Epidermal melanocyte (primary cell): ENCODE results near the gene PARD3B.
A peak's percentile ranks its signal among the peaks of the same experiment; 100 is the strongest.

Source experiments
- DNase-seq: peaks from one replicate; pipeline ENCODE4 v3.0.0; 2011; ENCODE audit warnings: low spot score; ENCODE audit not compliant: insufficient read length

The PARD3B gene

DNA sequence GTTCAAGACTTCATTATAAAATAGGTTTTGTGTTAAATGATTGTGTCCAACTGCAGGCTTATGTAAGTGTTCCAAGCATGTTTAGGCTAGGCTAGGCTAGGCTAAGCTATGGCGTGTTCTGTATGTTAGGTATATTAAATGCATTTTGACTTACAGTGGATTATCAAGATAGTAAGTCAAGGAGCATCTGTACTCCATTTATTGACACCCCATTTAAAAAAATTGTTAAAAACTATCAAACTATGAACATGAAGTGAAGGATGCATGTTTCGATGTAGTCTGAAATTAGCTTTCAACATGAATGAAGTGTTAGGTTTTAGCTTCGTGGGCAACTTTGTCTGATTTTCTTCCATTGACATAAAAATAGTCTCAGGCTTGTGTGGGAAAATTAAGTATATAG is 290.5 kb downstream of the PARD3B start:
- no peak for DNase-seq

DNA sequence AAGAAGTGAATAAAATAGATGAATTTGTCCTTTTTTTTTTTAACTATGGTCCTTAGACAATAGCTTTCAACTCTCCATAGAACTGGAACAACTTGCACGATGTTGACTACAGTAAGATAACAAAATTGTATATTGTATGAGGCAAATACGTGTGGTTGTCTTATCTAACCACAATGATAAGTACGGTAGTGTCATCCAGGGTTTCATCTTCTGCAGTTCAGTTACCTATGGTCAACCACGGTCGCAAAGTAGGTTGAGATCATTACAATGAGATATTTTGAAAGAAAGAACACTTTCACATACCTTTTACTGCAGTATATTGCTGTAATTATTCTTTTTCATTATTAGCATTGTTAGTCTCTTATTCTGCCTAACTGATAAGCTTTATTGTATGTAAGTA is 295.2 kb downstream of the PARD3B start:
- no peak for DNase-seq

DNA sequence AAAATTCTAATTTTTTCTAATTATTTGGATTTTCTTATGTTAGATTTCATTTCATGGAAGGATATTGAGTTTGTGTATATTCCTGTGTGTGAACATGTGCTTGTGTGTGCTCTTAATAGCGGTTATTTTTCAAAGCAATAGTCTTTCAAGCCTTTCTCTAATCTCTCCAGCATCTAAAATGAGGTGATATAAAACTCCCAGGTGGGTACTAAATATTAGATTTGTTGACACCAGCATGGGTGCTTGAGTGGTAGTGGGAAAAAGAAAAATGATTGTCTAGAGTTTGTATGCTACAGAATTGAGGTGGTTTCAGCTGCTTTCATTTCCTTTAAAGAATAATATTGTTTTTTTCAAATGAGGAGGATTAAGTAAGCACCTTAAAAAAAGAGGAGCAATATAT is 296.8 kb downstream of the PARD3B start:
- no peak for DNase-seq

DNA sequence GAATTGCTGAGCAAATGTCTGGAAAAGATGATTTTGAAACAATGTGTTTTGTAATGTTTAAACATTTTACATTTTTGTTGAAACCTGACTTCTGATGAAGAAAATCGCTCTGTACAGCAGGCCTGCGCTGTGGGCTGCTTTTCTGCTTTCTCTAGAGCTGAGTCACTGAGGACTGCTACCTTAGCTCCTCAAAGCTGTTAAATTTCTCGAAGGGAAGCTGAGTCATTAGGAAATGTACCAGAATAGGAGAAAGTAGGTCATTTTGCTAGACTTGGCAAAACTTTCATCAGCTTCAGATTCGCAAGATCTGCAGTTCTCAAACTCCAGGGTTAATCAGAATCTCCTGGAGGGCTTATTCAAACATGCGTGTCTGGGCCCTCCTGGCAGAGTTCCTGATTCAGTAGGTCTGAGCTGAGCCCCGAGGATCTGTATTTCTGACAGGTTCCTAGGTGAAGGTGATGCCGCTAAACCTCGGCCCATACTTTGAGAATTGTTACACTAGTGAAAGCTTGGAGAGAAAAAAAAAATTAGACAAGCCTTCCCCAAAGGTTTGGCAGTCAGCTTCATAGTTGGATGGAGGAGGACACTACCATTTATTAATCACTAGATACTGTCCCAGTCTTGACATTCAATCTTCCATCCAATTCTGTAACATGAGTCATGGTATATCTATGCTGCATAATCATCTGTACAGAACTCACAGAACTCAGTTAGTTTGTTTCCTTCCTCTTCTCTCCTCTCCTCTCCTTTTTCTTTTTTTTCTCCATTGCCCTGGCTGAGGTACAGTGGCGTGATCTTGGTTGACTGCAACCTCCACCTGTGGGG is 297.6 kb downstream of the PARD3B start:
- peak; percentile 31 for DNase-seq

- no peak for DNase-seq
These were observed 301.2 kb downstream of the PARD3B start for GRCh38 chr2:204846471-204846870.

- DNase-seq: no peak
These were observed 304.6 kb downstream of the PARD3B start for GRCh38 chr2:204849892-204850291.

DNA sequence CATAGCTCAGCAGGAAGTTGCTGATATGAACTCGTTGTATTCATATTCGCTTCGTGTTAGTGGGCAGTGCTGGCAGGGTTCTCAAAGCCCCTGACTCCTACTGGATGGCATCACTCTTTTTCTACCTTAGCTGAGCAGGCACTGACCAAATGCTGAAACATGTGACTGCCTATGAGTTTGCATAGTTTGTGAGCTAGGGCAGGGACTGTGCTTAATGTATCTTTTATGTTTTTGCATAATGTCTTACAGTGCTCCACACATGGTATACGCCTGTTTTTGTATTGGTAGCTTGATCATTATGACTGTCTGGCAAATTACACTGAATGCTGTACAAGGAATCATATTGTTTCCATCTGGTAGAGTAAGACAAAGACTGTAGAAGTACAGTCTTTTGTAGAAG is 305.3 kb downstream of the PARD3B start:
- DNase-seq: no peak

DNA sequence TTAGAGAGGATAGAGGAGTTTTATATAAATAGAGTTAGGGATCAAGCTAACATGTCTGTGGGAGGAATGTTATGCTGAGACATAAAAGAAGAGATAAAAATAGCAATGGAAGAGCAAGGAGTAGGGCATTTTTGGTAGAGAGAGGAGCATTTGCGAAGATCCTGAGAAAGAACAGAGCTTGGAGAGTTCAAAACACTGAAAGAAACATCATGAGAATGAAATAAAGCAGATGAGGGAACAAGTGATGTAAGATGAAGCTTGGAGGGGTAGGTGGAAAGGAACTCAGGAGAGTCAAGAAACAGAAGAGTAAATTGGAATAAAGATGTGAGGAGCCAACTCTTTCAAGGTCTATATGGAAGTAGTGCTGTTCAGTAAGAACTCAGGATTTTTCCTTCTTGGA is 308.6 kb downstream of the PARD3B start:
- no peak for DNase-seq

DNA sequence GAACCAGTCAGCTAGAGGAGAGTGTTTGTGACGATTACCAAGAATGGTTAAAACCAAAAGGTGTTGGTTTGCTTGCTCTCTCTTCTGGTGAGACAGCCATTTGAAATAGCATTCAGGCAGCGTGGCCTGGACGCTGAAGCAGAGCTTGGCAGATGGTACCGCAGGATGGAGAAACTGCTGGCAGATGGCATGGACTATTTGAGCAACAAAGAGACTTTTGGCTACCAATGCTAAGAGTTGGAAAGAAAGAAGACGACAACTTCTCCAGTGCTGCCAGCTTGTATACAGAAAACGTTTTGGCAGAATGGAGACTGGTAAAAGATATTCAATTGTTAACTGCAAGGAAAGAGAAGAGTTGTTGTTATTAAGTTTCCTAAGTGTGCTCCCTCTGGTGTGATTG is 315.0 kb downstream of the PARD3B start:
- no peak for DNase-seq

DNA sequence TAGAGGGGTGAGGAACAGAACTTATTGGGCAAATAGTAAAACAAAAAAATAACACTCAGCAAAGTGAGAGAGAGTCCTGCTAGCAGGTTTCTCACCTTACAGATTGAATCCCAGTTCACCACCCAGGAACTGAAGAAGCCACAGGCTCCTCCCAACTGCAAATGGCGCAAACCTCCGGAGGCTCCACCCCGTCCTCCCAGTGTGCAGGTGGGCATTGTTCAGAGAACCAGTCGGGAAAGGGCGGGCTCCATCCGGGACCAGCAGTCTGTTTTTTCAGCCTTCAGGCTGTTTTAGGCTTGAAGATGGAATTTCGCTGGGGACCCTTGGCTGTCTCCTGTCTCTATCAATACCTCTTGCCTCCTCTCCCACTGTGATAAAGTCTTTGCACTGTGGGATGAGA is 317.5 kb downstream of the PARD3B start:
- no peak for DNase-seq

- DNase-seq: no peak
These were observed 318.1 kb downstream of the PARD3B start for GRCh38 chr2:204863336-204863735.

DNA sequence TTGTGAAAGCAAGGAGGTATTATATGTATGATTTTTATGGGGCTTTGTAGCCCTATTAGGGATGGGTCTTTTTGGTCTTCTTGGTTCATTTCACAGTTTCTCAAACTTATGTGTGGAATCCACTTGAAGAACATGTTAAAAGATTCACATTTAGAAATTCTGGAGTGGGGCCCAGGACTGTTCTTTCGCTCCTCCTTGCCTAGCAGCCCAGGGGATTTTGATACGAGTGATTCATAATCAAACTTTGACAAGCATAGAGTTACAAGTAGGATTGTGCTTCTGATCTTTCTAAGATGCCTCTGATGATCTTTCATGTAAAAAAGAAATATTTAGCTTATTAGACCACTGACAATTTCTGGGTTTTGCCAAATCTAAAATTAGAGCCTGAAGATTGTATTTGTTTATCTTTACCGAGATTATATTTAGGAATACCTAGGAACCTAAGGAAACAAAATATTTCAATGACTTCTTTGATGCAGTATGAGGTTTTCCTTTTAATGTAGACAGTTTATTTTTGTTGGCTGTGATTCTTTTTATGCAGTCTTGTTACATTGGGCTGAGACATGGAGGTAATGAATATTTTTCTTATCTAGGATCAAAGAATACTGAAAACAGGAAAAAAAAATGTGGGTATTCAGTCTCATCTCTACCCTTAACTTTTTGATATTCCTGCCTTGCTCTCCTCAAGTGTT is 324.0 kb downstream of the PARD3B start:
- DNase-seq: no peak

DNA sequence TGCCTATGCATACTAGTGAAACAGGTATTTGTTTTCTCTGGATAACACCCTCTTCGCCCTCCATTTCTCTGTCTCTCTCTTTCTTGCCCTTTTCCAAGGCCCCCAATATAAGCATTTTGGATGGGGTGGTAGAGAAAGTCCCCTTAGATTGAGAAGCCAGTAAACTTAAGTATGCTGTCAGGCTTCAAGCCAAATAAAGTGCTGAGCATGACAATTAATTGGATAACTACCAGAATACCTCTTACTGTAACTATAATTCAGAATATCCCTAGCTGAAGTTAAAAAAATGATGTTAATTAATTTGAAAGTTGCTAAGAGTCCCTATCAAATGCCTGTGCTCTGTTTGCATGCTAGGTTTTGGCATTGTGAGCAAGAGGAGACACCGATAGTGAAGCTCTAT is 324.8 kb downstream of the PARD3B start:
- DNase-seq: no peak

DNA sequence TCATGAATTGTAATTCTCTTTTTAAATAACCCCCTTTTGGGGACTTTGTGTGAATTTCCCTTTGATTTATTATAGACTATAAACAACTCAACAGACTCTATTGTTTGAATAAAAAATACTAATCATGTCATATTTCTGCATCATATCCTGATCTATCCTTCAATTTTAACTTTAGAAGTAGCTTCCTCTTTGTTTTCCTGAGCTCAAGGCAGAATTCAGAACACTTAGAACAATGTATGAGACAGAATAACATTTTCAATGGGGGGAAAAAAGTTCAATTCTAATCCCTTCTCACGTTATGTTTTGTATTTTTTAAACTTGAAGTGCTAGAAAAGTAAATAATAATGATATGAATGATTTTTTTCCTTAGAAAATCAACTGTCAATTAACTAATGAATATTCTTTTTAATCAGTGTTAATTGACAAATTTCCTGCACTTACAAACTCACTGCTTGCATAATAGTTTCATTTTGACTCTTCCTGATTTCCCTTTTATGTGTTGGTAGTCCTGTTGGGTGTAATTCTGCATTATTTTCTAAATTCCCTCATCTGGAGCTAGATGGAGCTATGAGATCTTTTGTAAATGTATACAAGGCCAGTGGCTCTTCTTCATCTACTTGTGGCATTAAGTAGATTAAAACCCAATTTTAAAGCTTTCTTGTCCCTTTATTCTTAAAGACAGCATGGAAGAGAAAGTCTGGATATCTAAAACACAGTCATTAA is 326.1 kb downstream of the PARD3B start:
- DNase-seq: no peak

DNA sequence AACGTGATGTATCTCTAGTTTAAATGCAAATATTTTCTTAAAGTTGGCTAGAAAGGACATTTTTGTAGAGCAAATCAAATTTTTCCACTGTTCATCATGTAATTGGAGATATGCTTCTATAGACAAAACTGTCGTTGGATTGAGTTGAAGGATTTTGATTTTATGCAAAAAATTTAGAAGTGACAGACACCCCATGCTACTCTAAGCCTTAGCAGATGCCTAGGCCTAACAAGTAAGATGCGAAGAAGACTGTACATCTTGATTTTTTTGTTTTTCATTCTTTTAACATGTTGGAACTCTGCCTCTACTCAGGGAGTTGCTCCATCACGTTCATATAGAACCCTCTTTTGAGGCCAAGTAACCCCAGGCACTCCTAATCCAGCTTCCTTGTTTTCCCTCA is 331.0 kb downstream of the PARD3B start:
- DNase-seq: no peak

DNA sequence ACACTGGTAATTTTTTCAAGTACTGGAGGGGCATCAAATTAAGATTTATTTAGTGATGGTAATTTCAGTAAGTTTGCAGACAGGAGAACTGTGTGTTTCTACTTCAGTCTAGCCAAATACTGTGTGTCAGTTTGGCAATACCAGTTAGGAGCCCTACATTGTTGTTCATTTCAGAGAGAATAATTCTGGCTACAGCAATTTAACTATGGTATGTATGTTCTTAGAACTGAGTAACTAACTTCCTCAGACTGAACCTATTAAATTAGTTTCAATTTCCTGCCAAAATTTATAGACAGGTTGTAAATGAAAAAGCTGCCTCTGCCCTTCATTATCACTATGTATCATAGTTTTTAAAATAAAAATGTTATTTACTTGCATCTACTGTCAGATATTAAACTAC is 332.4 kb downstream of the PARD3B start:
- DNase-seq: no peak

GRCh38 chr2:204880928-204881327 is 335.7 kb downstream of the PARD3B start:
- no peak for DNase-seq

- no peak for DNase-seq
These were observed 336.4 kb downstream of the PARD3B start for GRCh38 chr2:204881655-204882054.

GRCh38 chr2:204885747-204886146 is 340.5 kb downstream of the PARD3B start:
- no peak for DNase-seq

GRCh38 chr2:204886713-204887112 is 341.4 kb downstream of the PARD3B start:
- no peak for DNase-seq

DNA sequence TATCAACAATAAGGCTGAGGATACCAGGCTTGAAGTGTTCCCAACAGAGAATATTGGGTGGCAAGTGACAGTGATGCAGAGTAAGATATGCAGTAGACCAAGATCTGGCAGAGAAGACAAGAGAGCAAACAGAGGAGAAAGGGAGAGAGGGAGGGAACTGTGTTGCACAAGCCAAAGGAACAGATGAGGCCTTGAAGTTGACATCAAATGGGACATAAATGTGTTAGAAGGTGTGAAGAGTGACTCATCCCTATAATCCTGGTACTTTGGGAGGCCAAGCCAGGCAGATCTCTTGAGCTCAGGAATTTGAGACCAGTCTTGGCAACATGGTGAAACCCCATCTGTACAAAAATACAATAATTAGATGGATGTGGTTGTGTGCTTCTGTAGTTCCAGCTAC is 342.9 kb downstream of the PARD3B start:
- no peak for DNase-seq

DNA sequence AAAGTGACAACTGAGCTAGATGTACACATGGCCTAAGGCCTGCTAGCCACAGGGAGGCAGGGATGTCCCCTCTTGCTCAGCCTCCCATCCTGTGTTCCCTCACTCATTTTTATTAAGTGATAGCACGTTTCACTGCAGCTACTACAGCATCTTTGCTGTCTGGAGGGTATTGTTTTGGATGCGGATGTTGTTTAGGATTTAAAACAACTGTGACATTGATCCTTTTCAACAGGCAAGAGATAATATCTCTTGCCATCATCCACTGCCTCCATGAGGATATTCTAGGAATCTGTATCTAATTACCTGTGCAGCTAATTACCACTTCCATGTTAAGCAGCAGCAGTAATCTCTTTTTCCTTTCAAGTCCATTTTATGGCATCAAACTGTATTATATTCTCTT is 345.4 kb downstream of the PARD3B start:
- no peak for DNase-seq
